Neural cell (in vitro differentiated cells): ENCODE data around the gene XPR1.

Experiments
- CTCF ChIP-seq: fragments of 450-650 bp; IDR thresholded peaks from 2 replicates; pipeline ENCODE4 v1.5.1; 2014; ENCODE audit warnings: antibody characterized with exemption, mild to moderate bottlenecking, moderate library complexity; ENCODE audit not compliant: poor library complexity, severe bottlenecking
- EP300 ChIP-seq: fragments of 450-650 bp; conservative IDR thresholded peaks from 2 replicates; pipeline ENCODE4 v1.6.1; 2014; ENCODE audit warnings: antibody characterized with exemption, mild to moderate bottlenecking, moderate library complexity; ENCODE audit not compliant: poor library complexity, severe bottlenecking
- MXI1 ChIP-seq: fragments of 450-650 bp; conservative IDR thresholded peaks from 2 replicates; pipeline ENCODE4 v1.6.1; 2014; ENCODE audit warnings: antibody characterized with exemption, mild to moderate bottlenecking; ENCODE audit not compliant: poor library complexity, severe bottlenecking
- POLR2AphosphoS5 ChIP-seq: IDR thresholded peaks from 2 replicates; pipeline ENCODE4 v1.6.1; 2012
- SMC3 ChIP-seq: fragments of 450-650 bp; conservative IDR thresholded peaks from 2 replicates; pipeline ENCODE4 v1.6.1; 2014; ENCODE audit warnings: antibody characterized with exemption, mild to moderate bottlenecking, moderate library complexity; ENCODE audit not compliant: poor library complexity
- TF ChIP-seq, protein P1 (sequence below): IDR thresholded peaks from 2 replicates; pipeline ENCODE4 v1.6.1; 2012; ENCODE audit warnings: borderline replicate concordance

DNA sequence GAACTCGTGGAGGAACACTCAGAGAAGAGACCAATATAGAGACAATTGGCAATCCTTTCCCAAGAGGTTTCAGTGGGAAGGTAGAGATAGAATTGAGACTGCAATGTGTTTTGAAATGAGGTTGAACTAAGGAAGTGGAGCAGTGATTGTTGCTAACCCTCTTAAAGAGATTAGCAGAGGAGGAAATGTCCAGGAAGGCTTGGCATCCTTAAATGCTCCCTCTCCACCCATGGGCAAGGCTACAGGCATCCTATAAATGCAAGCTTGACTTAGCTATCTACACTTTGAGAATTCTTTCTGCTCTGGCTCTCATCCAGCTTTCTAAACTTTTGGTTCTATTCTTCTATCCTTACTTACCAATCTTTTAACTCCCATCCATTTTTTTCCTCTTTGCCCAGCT, 30.3 kb upstream of the XPR1 start:
- no peak for TF ChIP-seq POLR2AphosphoS5
- TF ChIP-seq CTCF: no peak
- TF ChIP-seq, protein P1, sequence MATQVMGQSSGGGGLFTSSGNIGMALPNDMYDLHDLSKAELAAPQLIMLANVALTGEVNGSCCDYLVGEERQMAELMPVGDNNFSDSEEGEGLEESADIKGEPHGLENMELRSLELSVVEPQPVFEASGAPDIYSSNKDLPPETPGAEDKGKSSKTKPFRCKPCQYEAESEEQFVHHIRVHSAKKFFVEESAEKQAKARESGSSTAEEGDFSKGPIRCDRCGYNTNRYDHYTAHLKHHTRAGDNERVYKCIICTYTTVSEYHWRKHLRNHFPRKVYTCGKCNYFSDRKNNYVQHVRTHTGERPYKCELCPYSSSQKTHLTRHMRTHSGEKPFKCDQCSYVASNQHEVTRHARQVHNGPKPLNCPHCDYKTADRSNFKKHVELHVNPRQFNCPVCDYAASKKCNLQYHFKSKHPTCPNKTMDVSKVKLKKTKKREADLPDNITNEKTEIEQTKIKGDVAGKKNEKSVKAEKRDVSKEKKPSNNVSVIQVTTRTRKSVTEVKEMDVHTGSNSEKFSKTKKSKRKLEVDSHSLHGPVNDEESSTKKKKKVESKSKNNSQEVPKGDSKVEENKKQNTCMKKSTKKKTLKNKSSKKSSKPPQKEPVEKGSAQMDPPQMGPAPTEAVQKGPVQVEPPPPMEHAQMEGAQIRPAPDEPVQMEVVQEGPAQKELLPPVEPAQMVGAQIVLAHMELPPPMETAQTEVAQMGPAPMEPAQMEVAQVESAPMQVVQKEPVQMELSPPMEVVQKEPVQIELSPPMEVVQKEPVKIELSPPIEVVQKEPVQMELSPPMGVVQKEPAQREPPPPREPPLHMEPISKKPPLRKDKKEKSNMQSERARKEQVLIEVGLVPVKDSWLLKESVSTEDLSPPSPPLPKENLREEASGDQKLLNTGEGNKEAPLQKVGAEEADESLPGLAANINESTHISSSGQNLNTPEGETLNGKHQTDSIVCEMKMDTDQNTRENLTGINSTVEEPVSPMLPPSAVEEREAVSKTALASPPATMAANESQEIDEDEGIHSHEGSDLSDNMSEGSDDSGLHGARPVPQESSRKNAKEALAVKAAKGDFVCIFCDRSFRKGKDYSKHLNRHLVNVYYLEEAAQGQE: no peak
- no peak for TF ChIP-seq MXI1
- no peak for TF ChIP-seq SMC3
- TF ChIP-seq EP300: no peak
